GM23338 (cell line): ENCODE results near the gene ANGPTL2.

Source experiments
- CREB1 ChIP-seq: fragments of 250-450 bp; sonication (Bioruptor Pico); IDR thresholded peaks from 2 replicates; pipeline ENCODE4 v1.5.0; 2020; ENCODE audit warnings: low read depth, mild to moderate bottlenecking, moderate library complexity
- CTCF ChIP-seq, 2 experiments: fragments of 200-600 bp in 1 of 2; sonication (generic) in 1 of 2; conservative IDR thresholded peaks; 2 replicates each; pipeline versions ENCODE4 v1.5.1 to v1.6.1; 2016 to 2017; ENCODE audit warnings: antibody characterized with exemption in 2 of 2, low read depth in 2 of 2, mild to moderate bottlenecking in 2 of 2, moderate library complexity in 1 of 2
- EZH2 ChIP-seq: fragments of 200-600 bp; sonication (generic); IDR thresholded peaks from one replicate; pipeline ENCODE4 v1.8.0; 2017; ENCODE audit warnings: antibody characterized with exemption, mild to moderate bottlenecking, low read depth; ENCODE audit not compliant: unreplicated experiment
- POLR2AphosphoS5 ChIP-seq: IDR thresholded peaks from 2 replicates; pipeline ENCODE4 v1.6.1; 2016; ENCODE audit warnings: antibody characterized with exemption, low read depth
- REST ChIP-seq: IDR thresholded peaks from one replicate; pipeline ENCODE4 v1.6.1; 2018; ENCODE audit warnings: antibody characterized with exemption; ENCODE audit not compliant: unreplicated experiment

- TF ChIP-seq POLR2AphosphoS5 (no peak), CTCF (conservative IDR thresholded peaks at IDR 0.05; ENCODE audit: low read depth in 2 of 2) (no peak), EZH2 (no peak), CREB1 (CRISPR knock-in tag) (no peak), REST (no peak)
Observed at GRCh38 chr9:127098916-127099553, 23.4 kb downstream of the ANGPTL2 start.
